Uterus (tissue), 2 donors: ENCODE data around the gene PXT1.

Source experiments
- POLR2A ChIP-seq, 2 donors: fragments of 450-650 bp; IDR thresholded peaks; one replicate each; pipeline ENCODE4 v1.6.1; 2016; ENCODE audit warnings: antibody characterized with exemption in 2 of 2, mild to moderate bottlenecking in 1 of 2, moderate library complexity in 1 of 2
- TF ChIP-seq, protein P1 (sequence below), 4 experiments: fragments of 200-600 bp in 2 of 4; fragments of 450-650 bp in 2 of 4; sonication (generic) in 2 of 4; IDR thresholded peaks; one replicate each; pipeline ENCODE4 v1.5.1; 2016 to 2019; ENCODE audit warnings: antibody characterized with exemption in 4 of 4, mild to moderate bottlenecking in 2 of 4, moderate library complexity in 1 of 4

DNA sequence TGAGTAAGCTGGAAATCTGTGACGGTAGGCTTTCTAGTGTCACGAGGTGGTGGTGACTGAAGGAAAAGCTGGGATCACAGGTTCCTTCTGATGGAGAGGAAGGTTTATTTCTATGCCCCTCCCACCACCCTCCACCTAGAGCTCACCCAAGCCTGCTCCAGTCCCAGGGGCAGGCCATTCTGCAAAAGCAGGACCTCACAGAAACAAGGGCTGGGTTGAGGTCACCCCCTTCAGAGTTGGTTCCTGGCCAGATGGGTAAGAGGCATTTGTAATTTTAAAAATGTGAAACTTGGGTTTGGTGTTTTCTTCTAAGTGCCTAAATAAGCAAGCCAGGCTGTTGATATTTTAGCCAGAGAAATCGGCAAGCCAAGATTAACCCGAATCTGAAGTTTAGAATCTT is 46.8 kb upstream of the PXT1 start:
- TF ChIP-seq, protein P1, sequence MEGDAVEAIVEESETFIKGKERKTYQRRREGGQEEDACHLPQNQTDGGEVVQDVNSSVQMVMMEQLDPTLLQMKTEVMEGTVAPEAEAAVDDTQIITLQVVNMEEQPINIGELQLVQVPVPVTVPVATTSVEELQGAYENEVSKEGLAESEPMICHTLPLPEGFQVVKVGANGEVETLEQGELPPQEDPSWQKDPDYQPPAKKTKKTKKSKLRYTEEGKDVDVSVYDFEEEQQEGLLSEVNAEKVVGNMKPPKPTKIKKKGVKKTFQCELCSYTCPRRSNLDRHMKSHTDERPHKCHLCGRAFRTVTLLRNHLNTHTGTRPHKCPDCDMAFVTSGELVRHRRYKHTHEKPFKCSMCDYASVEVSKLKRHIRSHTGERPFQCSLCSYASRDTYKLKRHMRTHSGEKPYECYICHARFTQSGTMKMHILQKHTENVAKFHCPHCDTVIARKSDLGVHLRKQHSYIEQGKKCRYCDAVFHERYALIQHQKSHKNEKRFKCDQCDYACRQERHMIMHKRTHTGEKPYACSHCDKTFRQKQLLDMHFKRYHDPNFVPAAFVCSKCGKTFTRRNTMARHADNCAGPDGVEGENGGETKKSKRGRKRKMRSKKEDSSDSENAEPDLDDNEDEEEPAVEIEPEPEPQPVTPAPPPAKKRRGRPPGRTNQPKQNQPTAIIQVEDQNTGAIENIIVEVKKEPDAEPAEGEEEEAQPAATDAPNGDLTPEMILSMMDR (IDR thresholded peaks at IDR 0.05): no peak
- TF ChIP-seq POLR2A (IDR thresholded peaks at IDR 0.05): no peak
